GM21786 (cell line): ENCODE results near the gene MTCL1.
A peak's percentile ranks its signal among the peaks of the same experiment; 100 is the strongest.

Experiments
- ATAC-seq: cut with Tn5 transposase; IDR thresholded peaks from one replicate; pipeline ENCODE4 v1.9.1; 2021; ENCODE audit not compliant: unreplicated experiment

Gene MTCL1

GRCh38 chr18:8686611-8687010 lies 18.7 kb upstream of the MTCL1 start:
- ATAC-seq = no peak

- no peak for ATAC-seq
Observed at GRCh38 chr18:8688216-8688800, 17.0 kb upstream of the MTCL1 start.

GRCh38 chr18:8688816-8689215 lies 16.5 kb upstream of the MTCL1 start:
- no peak for ATAC-seq

GRCh38 chr18:8689517-8689916 lies 15.8 kb upstream of the MTCL1 start:
- no peak for ATAC-seq

- no peak for ATAC-seq
Observed at GRCh38 chr18:8694891-8695290, 10.5 kb upstream of the MTCL1 start.

- ATAC-seq = peak; percentile 69
Observed at GRCh38 chr18:8695932-8696517, 9.3 kb upstream of the MTCL1 start.

GRCh38 chr18:8696749-8697211 lies 8.6 kb upstream of the MTCL1 start:
- ATAC-seq = no peak

- ATAC-seq = no peak
Observed at GRCh38 chr18:8699126-8699525, 6.2 kb upstream of the MTCL1 start.

- ATAC-seq = no peak
Observed at GRCh38 chr18:8699948-8700347, 5.4 kb upstream of the MTCL1 start.

- no peak for ATAC-seq
Observed at GRCh38 chr18:8701546-8702118, 3.7 kb upstream of the MTCL1 start.

- ATAC-seq = no peak
Observed at GRCh38 chr18:8702668-8703067, 2.7 kb upstream of the MTCL1 start.

GRCh38 chr18:8703092-8703709 lies 2.2 kb upstream of the MTCL1 start:
- ATAC-seq = no peak

- ATAC-seq = no peak
Observed at GRCh38 chr18:8703781-8704301, 1.5 kb upstream of the MTCL1 start.

- peak; percentile 84 for ATAC-seq
Observed at GRCh38 chr18:8704361-8705237, 757 bp upstream of the MTCL1 start.

GRCh38 chr18:8705961-8706790 lies 820 bp downstream of the MTCL1 start:
- peak; percentile 3 for ATAC-seq

- no peak for ATAC-seq
Observed at GRCh38 chr18:8706791-8707555, 1.6 kb downstream of the MTCL1 start.

GRCh38 chr18:8707556-8708300 lies 2.4 kb downstream of the MTCL1 start:
- no peak for ATAC-seq

GRCh38 chr18:8708670-8709069 lies 3.3 kb downstream of the MTCL1 start:
- no peak for ATAC-seq
